Neural cell (in vitro differentiated cells): Measurements from ENCODE around the gene AHRR.
"Not testable (repeated sequence)": the region's sequence is repeated elsewhere in the genome, so short reads cannot be mapped to it uniquely, and the experiment has no call there.

Experiments used
- CTCF ChIP-seq: fragments of 450-650 bp; IDR thresholded peaks from 2 replicates; pipeline ENCODE4 v1.5.1; 2014; ENCODE audit warnings: antibody characterized with exemption, mild to moderate bottlenecking, moderate library complexity; ENCODE audit not compliant: poor library complexity, severe bottlenecking
- TAF1 ChIP-seq: IDR thresholded peaks from 2 replicates; pipeline ENCODE4 v1.6.1; 2012; ENCODE audit warnings: low read depth

DNA sequence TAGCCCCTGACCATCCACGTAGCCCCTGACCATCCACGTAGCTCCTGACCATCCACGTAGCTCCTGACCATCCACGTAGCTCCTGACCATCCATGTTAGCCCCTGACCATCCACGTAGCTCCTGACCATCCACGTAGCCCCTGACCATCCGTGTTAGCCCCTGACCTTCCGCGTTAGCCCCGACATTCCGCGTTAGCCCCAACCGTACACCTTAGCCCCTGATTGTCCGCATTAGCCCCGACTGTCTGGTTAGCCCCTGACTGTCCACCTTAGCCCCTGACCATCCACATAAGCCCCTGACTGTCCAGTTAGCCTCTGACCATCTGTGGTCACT, 76.6 kb downstream of the AHRR start:
- not testable (repeated sequence) for TF ChIP-seq CTCF, TAF1
